ENCODE results near the gene ISM1.

The ISM1 gene

GRCh38 chr20:13348311-13349234 is 127.5 kb downstream of the ISM1 start:
- DNase-seq (ENCODE audit: low read depth) = no peak

- DNase-seq (ENCODE audit: low read depth) = no peak
Measured at GRCh38 chr20:13349235-13349604, 128.1 kb downstream of the ISM1 start.

Measured in T-helper 22 cell (primary cell).